ENCODE results near the gene PRKG1. TPM values are rescaled to one million over a fixed set of nuclear protein-coding genes. Genes with fewer than 3 reads are reported as not detected.

The PRKG1 gene
- total RNA-seq, 1 donor, result 19.5 TPM

DNA sequence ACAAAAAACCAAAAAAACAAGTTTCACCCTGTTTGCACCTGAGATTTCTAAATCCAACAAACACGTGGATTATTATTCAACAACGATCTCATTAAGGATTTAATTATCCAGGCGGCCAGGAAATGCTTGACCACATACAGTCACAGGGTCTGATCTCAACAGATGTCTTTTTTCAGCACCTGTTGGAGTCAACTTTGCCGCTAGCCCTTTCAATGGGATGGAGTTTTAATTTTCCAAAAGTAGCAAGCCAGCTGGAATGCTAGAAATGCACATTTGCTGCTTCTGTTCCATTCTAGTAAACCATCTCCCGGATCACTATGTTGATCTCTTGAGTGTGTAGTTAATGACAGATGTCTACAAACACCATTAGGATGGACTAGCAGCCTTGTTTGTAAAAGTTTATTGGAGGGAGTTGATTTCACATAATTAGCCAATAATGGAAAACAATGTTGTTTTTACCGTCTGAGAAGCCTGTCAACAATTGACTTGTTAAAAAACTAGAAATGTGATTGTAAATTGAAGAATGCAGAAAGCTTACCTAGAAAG is 1175.6 kb downstream of the PRKG1 start:
- no peak overlapping the region for H2AFZ ChIP-seq (ENCODE audit: low read length)
- H3K27ac ChIP-seq (ENCODE audit: low read depth, low read length), result no peak overlapping the region
- no peaks in the 10 kb centered on the region for H3K4me1 ChIP-seq (ENCODE audit: insufficient read depth, low read length)
- no peaks in the 10 kb centered on the region for H4K20me1 ChIP-seq (ENCODE audit: insufficient read depth, low read length)
- no peaks in the 10 kb centered on the region for H3K79me2 ChIP-seq (ENCODE audit: insufficient read depth, low read length)
- H3K4me2 ChIP-seq (ENCODE audit: insufficient read depth, low read length), result no peak overlapping the region
- no peak overlapping the region for H3K4me3 ChIP-seq (ENCODE audit: insufficient read depth, low read length)
- TF ChIP-seq, protein P1, sequence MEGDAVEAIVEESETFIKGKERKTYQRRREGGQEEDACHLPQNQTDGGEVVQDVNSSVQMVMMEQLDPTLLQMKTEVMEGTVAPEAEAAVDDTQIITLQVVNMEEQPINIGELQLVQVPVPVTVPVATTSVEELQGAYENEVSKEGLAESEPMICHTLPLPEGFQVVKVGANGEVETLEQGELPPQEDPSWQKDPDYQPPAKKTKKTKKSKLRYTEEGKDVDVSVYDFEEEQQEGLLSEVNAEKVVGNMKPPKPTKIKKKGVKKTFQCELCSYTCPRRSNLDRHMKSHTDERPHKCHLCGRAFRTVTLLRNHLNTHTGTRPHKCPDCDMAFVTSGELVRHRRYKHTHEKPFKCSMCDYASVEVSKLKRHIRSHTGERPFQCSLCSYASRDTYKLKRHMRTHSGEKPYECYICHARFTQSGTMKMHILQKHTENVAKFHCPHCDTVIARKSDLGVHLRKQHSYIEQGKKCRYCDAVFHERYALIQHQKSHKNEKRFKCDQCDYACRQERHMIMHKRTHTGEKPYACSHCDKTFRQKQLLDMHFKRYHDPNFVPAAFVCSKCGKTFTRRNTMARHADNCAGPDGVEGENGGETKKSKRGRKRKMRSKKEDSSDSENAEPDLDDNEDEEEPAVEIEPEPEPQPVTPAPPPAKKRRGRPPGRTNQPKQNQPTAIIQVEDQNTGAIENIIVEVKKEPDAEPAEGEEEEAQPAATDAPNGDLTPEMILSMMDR (IDR thresholded peaks at IDR 0.05; ENCODE audit: extremely low read depth, low read depth, low read length), result no peak
- H3K27me3 ChIP-seq (ENCODE audit: insufficient read depth, low read length), result no peaks in the 10 kb centered on the region
- no peaks in the 10 kb centered on the region for H3K9me3 ChIP-seq (ENCODE audit: low read depth, low read length)
- DNase-seq (ENCODE audit: insufficient read length, low spot score, missing footprints), result no peak
- no peaks in the 10 kb centered on the region for H3K36me3 ChIP-seq (ENCODE audit: insufficient read depth, low read length)

DNA sequence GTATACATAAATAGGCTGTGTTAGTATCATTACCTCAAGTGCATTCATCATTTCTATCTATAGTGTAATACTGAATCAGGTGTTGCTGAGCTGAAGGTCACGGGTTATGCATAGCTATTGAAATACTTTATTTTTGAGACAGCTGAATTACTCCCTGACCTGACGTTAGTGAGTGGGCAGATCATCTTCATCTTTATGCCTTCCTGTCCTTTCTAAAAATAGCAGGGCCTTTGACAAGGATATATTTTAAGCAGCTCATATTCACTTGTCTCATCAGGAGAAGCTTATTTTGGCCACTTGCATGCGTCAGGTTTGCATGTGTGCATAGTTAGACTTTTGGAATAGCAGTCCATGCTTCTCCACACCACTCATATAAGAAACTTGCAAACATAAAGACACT is 1176.2 kb downstream of the PRKG1 start:
- DNase-seq (ENCODE audit: insufficient read length, low spot score, missing footprints), result no peak
- Histone ChIP-seq H3K9me3 (ENCODE audit: low read depth, low read length) (no peaks in the 10 kb centered on the region), H3K4me3 (ENCODE audit: insufficient read depth, low read length) (no peak overlapping the region), H3K27me3 (ENCODE audit: insufficient read depth, low read length) (no peaks in the 10 kb centered on the region), H3K79me2 (ENCODE audit: insufficient read depth, low read length) (no peaks in the 10 kb centered on the region), H3K27ac (ENCODE audit: low read depth, low read length) (no peak overlapping the region), H2AFZ (ENCODE audit: low read length) (no peak overlapping the region), H3K4me2 (ENCODE audit: insufficient read depth, low read length) (no peak overlapping the region), H3K4me1 (ENCODE audit: insufficient read depth, low read length) (no peaks in the 10 kb centered on the region), H3K36me3 (ENCODE audit: insufficient read depth, low read length) (no peaks in the 10 kb centered on the region), H4K20me1 (ENCODE audit: insufficient read depth, low read length) (no peaks in the 10 kb centered on the region)
- TF ChIP-seq, protein P1 (IDR thresholded peaks at IDR 0.05; ENCODE audit: extremely low read depth, low read depth, low read length), result no peak

DNA sequence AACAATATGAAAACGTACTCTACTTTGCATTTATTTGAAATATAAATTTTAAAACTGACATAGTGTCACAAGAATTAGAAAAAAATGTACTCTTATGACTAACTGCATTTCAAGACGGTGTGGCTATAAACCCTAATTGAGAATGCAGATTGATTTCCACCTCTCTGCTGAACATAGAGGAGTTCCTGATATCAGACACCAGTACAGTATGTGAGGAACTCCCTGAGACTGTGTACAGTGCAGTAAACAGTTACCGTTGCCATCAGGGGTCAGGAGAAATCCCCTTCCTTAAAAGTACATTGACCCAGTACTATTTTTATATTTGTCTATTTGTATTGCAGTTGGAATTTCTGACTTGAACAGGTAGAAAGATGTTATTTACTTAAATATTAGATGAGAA is 1178.0 kb downstream of the PRKG1 start:
- H3K79me2 ChIP-seq (ENCODE audit: insufficient read depth, low read length), result no peaks in the 10 kb centered on the region
- no peaks in the 10 kb centered on the region for H3K36me3 ChIP-seq (ENCODE audit: insufficient read depth, low read length)
- H3K27me3 ChIP-seq (ENCODE audit: insufficient read depth, low read length), result no peaks in the 10 kb centered on the region
- H3K27ac ChIP-seq (ENCODE audit: low read depth, low read length), result no peak overlapping the region
- H3K4me3 ChIP-seq (ENCODE audit: insufficient read depth, low read length), result no peak overlapping the region
- TF ChIP-seq, protein P1 (IDR thresholded peaks at IDR 0.05; ENCODE audit: extremely low read depth, low read depth, low read length), result no peak
- H2AFZ ChIP-seq (ENCODE audit: low read length), result no peak overlapping the region
- no peaks in the 10 kb centered on the region for H4K20me1 ChIP-seq (ENCODE audit: insufficient read depth, low read length)
- H3K4me2 ChIP-seq (ENCODE audit: insufficient read depth, low read length), result no peak overlapping the region
- H3K9me3 ChIP-seq (ENCODE audit: low read depth, low read length), result no peaks in the 10 kb centered on the region
- DNase-seq (ENCODE audit: insufficient read length, low spot score, missing footprints), result no peak
- no peaks in the 10 kb centered on the region for H3K4me1 ChIP-seq (ENCODE audit: insufficient read depth, low read length)

DNA sequence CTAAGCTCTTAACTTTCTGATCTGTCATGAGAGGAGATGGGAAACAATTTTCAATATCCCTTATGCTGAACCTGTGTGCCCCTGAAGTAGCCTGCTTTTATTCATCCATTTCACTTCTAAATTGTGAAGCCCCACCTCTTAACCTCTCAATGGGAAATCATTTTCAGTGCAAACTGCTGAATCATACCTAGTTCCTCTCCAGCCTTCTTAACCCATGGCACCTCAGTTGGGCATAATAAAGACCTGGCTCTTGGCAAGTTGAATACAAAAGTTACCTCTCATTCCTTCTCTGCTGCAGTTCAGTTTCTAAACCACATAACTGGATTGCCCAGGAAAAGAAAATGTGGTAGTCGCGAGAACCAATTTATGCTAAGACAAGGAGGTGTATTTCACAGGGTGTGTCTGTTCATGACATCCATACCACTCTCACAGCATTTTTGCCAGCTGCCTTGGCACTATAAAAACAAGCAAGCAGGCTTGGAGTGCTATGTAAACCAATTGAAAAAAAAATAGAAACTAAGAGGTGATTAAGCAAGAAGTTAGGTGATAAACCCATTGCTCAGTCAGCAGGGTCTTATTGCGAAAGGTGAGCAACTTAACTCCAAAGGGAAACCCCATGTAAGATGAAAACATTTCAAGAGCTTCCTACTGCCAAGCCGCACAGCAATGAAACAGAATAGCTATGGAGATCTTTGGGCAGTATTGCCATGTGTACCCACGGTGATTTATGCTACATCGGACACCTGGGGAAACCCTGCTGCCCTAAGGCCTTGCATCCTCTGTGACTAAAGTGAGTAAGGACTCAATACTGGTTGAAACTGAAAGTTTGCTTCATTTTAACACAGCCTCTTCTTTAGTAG is 1182.8 kb downstream of the PRKG1 start:
- Histone ChIP-seq H3K4me2 (ENCODE audit: insufficient read depth, low read length) (no peak overlapping the region), H2AFZ (ENCODE audit: low read length) (no peak overlapping the region)
- no peak for DNase-seq (ENCODE audit: insufficient read length, low spot score, missing footprints)

More for the DNA sequence above, 1182.8 kb downstream of the PRKG1 start:
- H3K79me2 ChIP-seq (ENCODE audit: insufficient read depth, low read length), result no peaks in the 10 kb centered on the region
- no peaks in the 10 kb centered on the region for H3K27me3 ChIP-seq (ENCODE audit: insufficient read depth, low read length)
- no peaks in the 10 kb centered on the region for H3K9me3 ChIP-seq (ENCODE audit: low read depth, low read length)
- H3K4me1 ChIP-seq (ENCODE audit: insufficient read depth, low read length), result no peaks in the 10 kb centered on the region
- H3K36me3 ChIP-seq (ENCODE audit: insufficient read depth, low read length), result no peaks in the 10 kb centered on the region
- TF ChIP-seq, protein P1 (IDR thresholded peaks at IDR 0.05; ENCODE audit: extremely low read depth, low read depth, low read length), result no peak
- H3K27ac ChIP-seq (ENCODE audit: low read depth, low read length), result no peak overlapping the region
- no peak overlapping the region for H3K4me3 ChIP-seq (ENCODE audit: insufficient read depth, low read length)
- H4K20me1 ChIP-seq (ENCODE audit: insufficient read depth, low read length), result no peaks in the 10 kb centered on the region
